HCT116 (cell line): ENCODE data around the gene SLC35F3. TPM values are rescaled to one million over a fixed set of nuclear protein-coding genes. Genes with fewer than 3 reads are reported as not detected.

Source experiments
- ATAC-seq: fragments of 200-7000 bp; cut with Tn5 transposase; 2 replicates; pipeline ENCODE4 v1.9.1; 2020; ENCODE audit warnings: mild to moderate bottlenecking, moderate library complexity
- BruUV-seq: library from RNA; stranded (reverse); fragments of 400-500 nt; replicated peaks from 2 replicates; lab custom pipeline; 2021; lab: Mats Ljungman, UMichigan
- CTCF ChIA-PET: fragments of 300-600 bp; sonication (Branson Sonifier 250); formaldehyde crosslinking; loops from one replicate; lab custom pipeline; 2021; ENCODE audit warnings: antibody characterized with exemption; lab: Charles Lee
- POLR2A ChIA-PET: fragments of 300-600, 350-600 bp; sonication (Branson Sonifier 250); formaldehyde crosslinking; loops from one replicate; lab custom pipeline; 2021; ENCODE audit warnings: antibody characterized with exemption; lab: Charles Lee
- RAD21 ChIA-PET, 2 experiments: fragments of 300-600 bp; sonication (Branson Sonifier 250); formaldehyde crosslinking; loops; one replicate each; lab custom pipeline; 2023; ENCODE audit warnings: low total read pairs in 2 of 2; ENCODE audit not compliant: uncharacterized antibody in 2 of 2, unreplicated experiment in 2 of 2, low non-redundant PET in 1 of 2; lab: Charles Lee
- DNase-seq: peaks from one replicate; pipeline ENCODE4 v3.0.0-alpha.2; 2010; ENCODE audit warnings: low read depth, low spot score
- H2AFZ ChIP-seq: fragments of 200-600 bp; shearing (Covaris generic), sonication (generic); 2 replicates; pipeline ENCODE4 v1.6.1; 2017; ENCODE audit warnings: low read depth, mixed run types, mixed read lengths, antibody characterized with exemption, low read length; ENCODE audit not compliant: poor library complexity, severe bottlenecking
- H3K27ac ChIP-seq: 2 replicates; pipeline ENCODE4 v1.5.1; 2012; ENCODE audit warnings: low read depth, low read length
- H3K27me3 ChIP-seq: fragments of 200-600 bp; sonication (generic); 2 replicates; pipeline ENCODE4 v1.6.1; 2016; ENCODE audit warnings: mixed run types, low read length, mixed read lengths; ENCODE audit not compliant: insufficient read depth
- H3K36me3 ChIP-seq, 2 experiments: fragments of 200-500 bp in 1 of 2; fragments of 200-600 bp in 1 of 2; sonication (Bioruptor generic) in 1 of 2; sonication (generic) in 1 of 2; 2 replicates each; pipeline versions ENCODE4 v1.5.1 to v1.6.1; 2014 to 2016; ENCODE audit warnings: low read length in 2 of 2, inconsistent platforms in 1 of 2, mixed read lengths in 1 of 2, mixed run types in 1 of 2; ENCODE audit not compliant: insufficient read depth in 2 of 2, control insufficient read depth in 1 of 2
- H3K4me1 ChIP-seq, 2 experiments: fragments of 200-600 bp in 1 of 2; sonication (generic) in 1 of 2; 2 replicates each; pipeline versions ENCODE4 v1.5.1 to v1.6.1; 2012 to 2017; ENCODE audit warnings: low read length in 2 of 2, inconsistent platforms in 1 of 2, mild to moderate bottlenecking in 1 of 2, mixed read lengths in 1 of 2, mixed run types in 1 of 2, moderate library complexity in 1 of 2; ENCODE audit not compliant: insufficient read depth in 2 of 2, control insufficient read depth in 1 of 2
- H3K4me2 ChIP-seq: fragments of 200-600 bp; sonication (generic); 2 replicates; pipeline ENCODE4 v1.6.1; 2017; ENCODE audit warnings: mixed run types, low read length, mixed read lengths
- H3K4me3 ChIP-seq, 2 experiments: fragments of 200-600 bp in 1 of 2; sonication (generic) in 1 of 2; replicated peaks in 1 of 2; 2 replicates each; pipeline ENCODE4 v1.5.1; 2011 to 2016; ENCODE audit warnings: low read length in 2 of 2, control low read depth in 1 of 2, low read depth in 1 of 2, mild to moderate bottlenecking in 1 of 2, mixed read lengths in 1 of 2, mixed run types in 1 of 2
- H3K79me2 ChIP-seq: fragments of 200-600 bp; sonication (generic); 2 replicates; pipeline ENCODE4 v1.6.1; 2017; ENCODE audit warnings: mild to moderate bottlenecking, mixed run types, low read length, moderate library complexity, mixed read lengths; ENCODE audit not compliant: insufficient read depth
- H3K9ac ChIP-seq: fragments of 200-600 bp; sonication (generic); 2 replicates; pipeline ENCODE4 v1.6.1; 2016; ENCODE audit warnings: low read length, mixed read lengths
- H3K9me2 ChIP-seq: fragments of 200-600 bp; sonication (generic), shearing (Covaris generic); 2 replicates; pipeline ENCODE4 v1.6.1; 2017; ENCODE audit warnings: mixed run types, mild to moderate bottlenecking, moderate library complexity; ENCODE audit not compliant: insufficient read depth
- H3K9me3 ChIP-seq, 2 experiments: fragments of 200-500 bp in 1 of 2; fragments of 200-600 bp in 1 of 2; sonication (Bioruptor generic) in 1 of 2; sonication (generic) in 1 of 2; 2 replicates each; pipeline ENCODE4 v1.6.1; 2014 to 2017; ENCODE audit warnings: low read length in 2 of 2, mixed read lengths in 2 of 2, inconsistent platforms in 1 of 2, low read depth in 1 of 2, mild to moderate bottlenecking in 1 of 2, mixed run types in 1 of 2, moderate library complexity in 1 of 2; ENCODE audit not compliant: control insufficient read depth in 1 of 2, insufficient read depth in 1 of 2
- H4K20me1 ChIP-seq: fragments of 200-600 bp; sonication (generic), shearing (Covaris generic); 2 replicates; pipeline ENCODE4 v1.6.1; 2017; ENCODE audit warnings: mixed run types, mild to moderate bottlenecking, moderate library complexity; ENCODE audit not compliant: insufficient read depth
- ATF3 ChIP-seq: IDR thresholded peaks from 2 replicates; pipeline ENCODE4 v1.6.1; 2012
- CBX3 ChIP-seq: IDR thresholded peaks from 2 replicates; pipeline ENCODE4 v1.6.1; 2012; ENCODE audit warnings: low read depth
- CEBPB ChIP-seq: IDR thresholded peaks from 2 replicates; pipeline ENCODE4 v1.6.1; 2012; ENCODE audit warnings: low read depth
- EGR1 ChIP-seq: IDR thresholded peaks from 2 replicates; pipeline ENCODE4 v1.6.1; 2012; ENCODE audit warnings: low read depth
- ELF1 ChIP-seq: IDR thresholded peaks from 2 replicates; pipeline ENCODE4 v1.6.1; 2012; ENCODE audit warnings: low read depth, borderline replicate concordance
- EZH2 ChIP-seq: fragments of 200-600 bp; sonication (generic); IDR thresholded peaks from 2 replicates; pipeline ENCODE4 v1.6.1; 2017; ENCODE audit warnings: antibody characterized with exemption, mixed run types
- EZH2phosphoT487 ChIP-seq: fragments of 200-600 bp; IDR thresholded peaks from 2 replicates; pipeline ENCODE4 v1.6.1; 2018; ENCODE audit warnings: antibody characterized with exemption, borderline replicate concordance
- JUND ChIP-seq: IDR thresholded peaks from 2 replicates; pipeline ENCODE4 v1.6.1; 2012
- POLR2A ChIP-seq: IDR thresholded peaks from 2 replicates; pipeline ENCODE4 v1.7.0; 2011; ENCODE audit warnings: borderline replicate concordance; ENCODE audit not compliant: insufficient read depth, insufficient read length; ENCODE audit errors: extremely low read depth
- RAD21 ChIP-seq: IDR thresholded peaks from 2 replicates; pipeline ENCODE4 v1.6.1; 2012; ENCODE audit warnings: low read depth, mild to moderate bottlenecking
- REST ChIP-seq: IDR thresholded peaks from 2 replicates; pipeline ENCODE4 v1.6.1; 2012; ENCODE audit warnings: low read depth
- SIN3A ChIP-seq: IDR thresholded peaks from 2 replicates; pipeline ENCODE4 v1.6.1; 2012; ENCODE audit warnings: low read depth
- SP1 ChIP-seq: IDR thresholded peaks from 2 replicates; pipeline ENCODE4 v1.6.1; 2012; ENCODE audit warnings: low read depth
- SRF ChIP-seq: IDR thresholded peaks from 2 replicates; pipeline ENCODE4 v1.6.1; 2012; ENCODE audit warnings: low read depth
- TCF7L2 ChIP-seq: IDR thresholded peaks from 2 replicates; pipeline ENCODE4 v1.7.0; 2011; ENCODE audit warnings: borderline replicate concordance, inconsistent platforms; ENCODE audit not compliant: insufficient read depth, insufficient read length; ENCODE audit errors: extremely low read depth
- YY1 ChIP-seq: IDR thresholded peaks from 2 replicates; pipeline ENCODE4 v1.6.1; 2011; ENCODE audit warnings: low read length, low read depth, moderate library complexity, mild to moderate bottlenecking; ENCODE audit not compliant: insufficient replicate concordance; ENCODE audit errors: extremely low read depth
- intact Hi-C: fragments of 100-400 bp; cut with micrococcal nuclease; formaldehyde crosslinking; loops from 2 replicates; pipeline ENCODE4 v1.10.0; 2022
- total RNA-seq: library from RNA; stranded (reverse); gene quantifications from one replicate; pipeline ENCODE4 v1.2.1, GENCODE V29; 2021; ENCODE audit not compliant: unreplicated experiment
- TF ChIP-seq, protein P1 (sequence below): IDR thresholded peaks from 2 replicates; pipeline ENCODE4 v1.6.1; 2011; ENCODE audit warnings: mild to moderate bottlenecking, low read length, moderate library complexity; ENCODE audit not compliant: insufficient replicate concordance; ENCODE audit errors: extremely low read depth

The SLC35F3 gene
- total RNA-seq, 1 experiment from 2014 or later = 6.4 TPM

- H3K4me1 ChIP-seq = no peaks in the 10 kb centered on the region
- TF ChIP-seq ATF3 = no peak
- no peak for TF ChIP-seq YY1
- no peak for TF ChIP-seq CEBPB
- TF ChIP-seq TCF7L2 = no peak
- no peak for TF ChIP-seq REST
- ATAC-seq = no peak
- H3K4me3 ChIP-seq = no peak overlapping the region
- no peaks in the 10 kb centered on the region for H3K36me3 ChIP-seq
- H3K9me3 ChIP-seq = no peaks in the 10 kb centered on the region
- H3K4me2 ChIP-seq = no peak overlapping the region
- CTCF ChIA-PET = no interaction called here
- no peak overlapping the region for H3K9ac ChIP-seq
- POLR2A ChIA-PET = no interaction called here
- no peaks in the 10 kb centered on the region for H3K79me2 ChIP-seq
- H3K27ac ChIP-seq = no peak overlapping the region
- no peak overlapping the region for H2AFZ ChIP-seq
- no peak for DNase-seq
- intact Hi-C loops = no loop called here
- RAD21 ChIA-PET = no interaction called here
- H3K27me3 ChIP-seq = no peaks in the 10 kb centered on the region
- H3K9me2 ChIP-seq = no peaks in the 10 kb centered on the region
- BruUV-seq = no TSS peak
- no peaks in the 10 kb centered on the region for H4K20me1 ChIP-seq
These were observed 39.3 kb upstream of the SLC35F3 start for GRCh38 chr1:233865216-233865615.

GRCh38 chr1:233865902-233866301, 38.6 kb upstream of the SLC35F3 start:
- Histone ChIP-seq H3K79me2 (no peaks in the 10 kb centered on the region), H2AFZ (no peak overlapping the region), H3K4me1 (no peaks in the 10 kb centered on the region), H3K27ac (no peak overlapping the region), H3K27me3 (no peaks in the 10 kb centered on the region), H3K4me3 (no peak overlapping the region), H4K20me1 (no peaks in the 10 kb centered on the region), H3K9ac (no peak overlapping the region), H3K36me3 (no peaks in the 10 kb centered on the region), H3K9me3 (no peaks in the 10 kb centered on the region), H3K4me2 (no peak overlapping the region), H3K9me2 (no peaks in the 10 kb centered on the region)
- no peak for ATAC-seq
- intact Hi-C loops = no loop called here
- RAD21 ChIA-PET = no interaction called here
- CTCF ChIA-PET = no interaction called here
- no peak for DNase-seq
- BruUV-seq = no TSS peak
- POLR2A ChIA-PET = no interaction called here
- TF ChIP-seq EZH2phosphoT487 = no peak
- no peak for TF ChIP-seq POLR2A
- TF ChIP-seq EGR1 = no peak
- no peak for TF ChIP-seq ELF1
- no peak for TF ChIP-seq CBX3
- TF ChIP-seq TCF7L2 = no peak
- TF ChIP-seq, protein P1, sequence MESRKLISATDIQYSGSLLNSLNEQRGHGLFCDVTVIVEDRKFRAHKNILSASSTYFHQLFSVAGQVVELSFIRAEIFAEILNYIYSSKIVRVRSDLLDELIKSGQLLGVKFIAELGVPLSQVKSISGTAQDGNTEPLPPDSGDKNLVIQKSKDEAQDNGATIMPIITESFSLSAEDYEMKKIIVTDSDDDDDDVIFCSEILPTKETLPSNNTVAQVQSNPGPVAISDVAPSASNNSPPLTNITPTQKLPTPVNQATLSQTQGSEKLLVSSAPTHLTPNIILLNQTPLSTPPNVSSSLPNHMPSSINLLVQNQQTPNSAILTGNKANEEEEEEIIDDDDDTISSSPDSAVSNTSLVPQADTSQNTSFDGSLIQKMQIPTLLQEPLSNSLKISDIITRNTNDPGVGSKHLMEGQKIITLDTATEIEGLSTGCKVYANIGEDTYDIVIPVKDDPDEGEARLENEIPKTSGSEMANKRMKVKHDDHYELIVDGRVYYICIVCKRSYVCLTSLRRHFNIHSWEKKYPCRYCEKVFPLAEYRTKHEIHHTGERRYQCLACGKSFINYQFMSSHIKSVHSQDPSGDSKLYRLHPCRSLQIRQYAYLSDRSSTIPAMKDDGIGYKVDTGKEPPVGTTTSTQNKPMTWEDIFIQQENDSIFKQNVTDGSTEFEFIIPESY = no peak
- TF ChIP-seq SP1 = no peak
- TF ChIP-seq EZH2 = no peak
- no peak for TF ChIP-seq SRF
- no peak for TF ChIP-seq CEBPB
- TF ChIP-seq RAD21 = no peak
- no peak for TF ChIP-seq JUND
- TF ChIP-seq YY1 = no peak
- no peak for TF ChIP-seq SIN3A
